ENCODE results near the gene DAPK2. TPM values are rescaled to one million over a fixed set of nuclear protein-coding genes. Genes with fewer than 3 reads are reported as not detected.
"Not testable (repeated sequence)": the region's sequence is repeated elsewhere in the genome, so short reads cannot be mapped to it uniquely, and the experiment has no call there.

DAPK2 gene
- total RNA-seq, 1 donor from 2014 or later = 5.0 TPM

- DNase-seq = not testable (repeated sequence)
Measured at GRCh38 chr15:64053674-64054073, 7.4 kb upstream of the DAPK2 start.

DNA sequence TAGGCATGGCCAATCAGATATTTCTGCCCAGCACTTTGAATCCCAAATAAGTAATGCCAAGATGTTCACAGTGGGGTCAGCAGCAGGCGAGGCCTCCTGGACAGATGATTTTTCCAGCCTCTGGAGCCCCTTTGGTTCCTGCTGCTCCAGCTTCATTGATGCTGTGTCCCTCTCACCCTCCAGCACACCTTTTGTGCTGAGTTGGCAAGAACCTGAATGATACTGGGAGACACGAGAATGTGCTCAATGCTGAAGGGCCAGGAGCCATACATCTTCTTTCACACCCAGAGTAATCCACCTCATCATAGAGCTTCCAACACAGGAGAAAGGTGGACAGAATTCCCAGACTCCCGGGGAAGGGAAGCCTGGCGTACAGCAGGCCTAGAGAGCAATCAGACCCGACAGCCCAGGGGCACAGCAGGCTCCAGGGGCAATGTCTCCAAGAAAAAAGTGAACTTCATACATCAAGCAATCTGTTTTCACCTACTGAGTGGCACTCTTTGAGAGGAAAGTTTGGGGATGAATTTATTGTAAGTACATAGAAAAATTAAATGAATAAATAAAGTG, 6.7 kb upstream of the DAPK2 start:
- no peak for DNase-seq

DNA sequence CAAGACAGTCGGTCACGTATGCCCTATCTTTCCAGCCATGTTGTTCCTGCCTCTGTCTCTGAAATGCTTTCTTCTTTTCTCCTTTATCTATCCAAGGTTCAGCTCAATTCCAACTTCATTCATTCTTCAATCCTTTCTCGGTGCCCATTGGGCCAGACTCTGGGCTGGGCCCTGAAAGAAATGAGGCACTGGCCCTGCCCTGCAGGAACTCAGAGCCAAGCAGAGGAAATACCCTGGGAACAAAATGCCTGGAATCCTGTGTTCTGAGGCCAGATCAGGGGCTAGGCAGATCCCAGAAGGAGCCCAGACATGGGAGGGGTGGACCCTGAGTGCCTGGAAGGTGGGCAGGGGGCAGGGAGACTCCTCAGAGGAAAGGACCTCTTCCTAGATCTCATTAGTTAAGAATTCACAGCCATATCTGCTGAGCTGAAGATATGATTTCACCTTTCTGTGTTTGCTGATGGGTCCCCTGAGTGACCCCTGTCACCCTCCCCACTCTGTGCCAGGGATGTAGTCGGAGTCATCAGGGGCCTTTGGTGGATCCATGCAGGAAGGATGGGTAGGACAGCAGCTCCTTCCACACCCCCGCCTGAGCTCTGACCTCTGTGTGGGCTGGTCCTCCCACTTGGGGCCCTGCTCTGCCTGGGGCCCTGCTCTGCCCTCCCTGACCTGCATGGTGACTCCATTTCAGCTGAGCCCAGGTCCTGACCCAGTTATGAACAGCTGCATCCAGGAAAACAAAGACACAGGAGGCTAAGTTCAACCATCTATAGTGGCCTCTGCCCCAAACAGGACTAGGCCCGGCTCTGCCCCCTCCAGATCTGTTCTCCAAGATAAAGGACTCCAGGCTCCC, 5.3 kb upstream of the DAPK2 start:
- DNase-seq = no peak

- DNase-seq = no peak
Measured at GRCh38 chr15:64051093-64051402, 4.8 kb upstream of the DAPK2 start.

- DNase-seq = no peak
Measured at GRCh38 chr15:64050281-64051092, 4.2 kb upstream of the DAPK2 start.

GRCh38 chr15:64048781-64049460, 2.6 kb upstream of the DAPK2 start:
- no peak for DNase-seq

- DNase-seq = no peak
Measured at GRCh38 chr15:64045774-64046420, 388 bp downstream of the DAPK2 start.

GRCh38 chr15:64045101-64045435, 1.2 kb downstream of the DAPK2 start:
- no peak for DNase-seq

- DNase-seq = no peak
Measured at GRCh38 chr15:64044300-64045100, 1.8 kb downstream of the DAPK2 start.

DNA sequence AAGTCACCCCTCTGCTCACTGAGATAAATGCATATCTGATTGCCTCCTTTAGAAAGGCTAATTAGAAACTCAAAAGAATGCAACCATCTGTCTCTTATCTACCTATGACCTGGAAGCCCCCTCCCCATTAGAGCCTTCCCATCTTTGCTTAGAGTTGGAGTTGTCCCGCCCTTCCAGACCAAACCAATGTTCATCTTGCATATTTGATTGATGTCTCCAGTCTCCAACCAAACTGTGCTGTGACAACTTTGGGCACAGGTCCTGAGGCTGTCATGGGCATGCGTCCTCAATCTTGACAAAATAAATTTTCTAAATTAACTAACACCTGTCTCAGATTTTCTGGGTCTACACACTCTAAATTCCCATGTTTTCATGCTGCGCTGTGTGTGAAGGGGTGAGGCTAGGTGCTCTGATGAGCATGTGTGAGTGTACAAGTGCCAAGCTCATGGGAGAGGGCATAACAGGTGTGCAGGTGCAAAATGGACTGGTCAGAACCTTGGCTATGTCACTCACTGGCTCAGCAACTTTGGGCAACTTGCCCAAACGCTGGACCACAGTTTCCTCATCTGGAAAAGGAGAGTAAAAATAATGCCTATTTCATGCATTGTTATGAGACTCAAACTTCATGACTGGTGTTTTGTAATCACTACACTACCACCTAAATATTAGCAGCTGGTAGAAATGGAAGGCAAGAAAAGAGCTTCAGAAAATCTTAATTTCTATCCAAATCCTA, 7.2 kb downstream of the DAPK2 start:
- DNase-seq = no peak

DNA sequence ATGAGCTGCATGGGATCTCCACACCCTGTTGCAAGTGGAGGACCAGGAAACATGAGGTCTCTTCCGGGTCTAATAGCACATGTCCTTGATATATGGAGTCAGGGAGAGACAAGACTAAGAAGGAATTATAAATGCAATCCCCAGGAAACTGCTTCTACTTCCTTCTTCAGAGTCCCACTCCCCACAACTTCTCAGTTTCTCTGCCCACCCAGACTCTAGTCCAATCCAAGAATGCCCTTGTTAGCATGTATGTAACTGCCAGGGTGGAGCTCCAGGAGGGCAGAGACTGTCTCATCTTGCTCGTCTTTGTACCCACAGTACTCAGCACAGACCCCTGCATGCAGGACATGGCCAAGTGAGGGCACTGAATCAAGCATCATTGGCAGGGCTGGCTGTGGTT, 8.3 kb downstream of the DAPK2 start:
- DNase-seq = no peak

DNA sequence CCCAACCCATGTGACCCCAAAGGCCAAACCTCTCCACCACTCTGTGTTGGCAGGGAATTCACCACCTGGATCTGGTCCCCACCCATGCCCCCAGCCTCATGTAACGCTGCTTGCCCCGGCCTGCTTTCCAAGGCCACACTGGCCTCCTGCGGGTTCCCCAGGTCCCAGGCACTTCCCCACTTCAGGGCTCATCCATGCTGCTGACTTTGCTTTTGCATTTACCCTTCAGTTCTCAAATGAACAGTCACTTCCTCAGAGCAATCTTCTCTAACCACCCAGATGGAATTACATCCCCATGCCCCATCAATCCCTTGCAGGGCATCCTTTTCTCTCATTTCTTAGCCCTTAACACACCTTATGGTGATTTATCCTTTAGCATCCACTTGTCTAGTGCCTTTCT, 9.2 kb downstream of the DAPK2 start:
- DNase-seq = no peak

- DNase-seq = no peak
Measured at GRCh38 chr15:64035525-64035924, 10.8 kb downstream of the DAPK2 start.

GRCh38 chr15:64034519-64034918, 11.8 kb downstream of the DAPK2 start:
- no peak for DNase-seq

DNA sequence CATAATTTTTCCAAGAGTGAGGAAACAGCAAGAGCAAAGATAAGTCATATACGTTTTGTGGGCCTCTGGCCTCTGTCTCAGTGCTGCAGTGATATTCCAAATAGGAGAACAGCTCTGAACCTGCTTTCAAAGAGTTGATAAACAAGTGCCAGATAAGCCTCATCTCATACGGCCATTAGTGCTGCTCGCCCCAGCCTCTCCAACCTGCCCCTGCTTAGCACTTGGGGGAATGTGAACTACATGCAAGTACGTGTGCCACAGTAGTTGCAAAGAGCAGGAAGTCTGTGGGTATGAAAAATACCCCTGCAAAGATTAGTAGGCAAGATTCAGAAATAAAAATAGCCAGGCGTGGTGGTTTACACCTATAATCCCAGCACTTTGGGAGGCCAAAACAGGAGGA, 14.0 kb downstream of the DAPK2 start:
- no peak for DNase-seq

DNA sequence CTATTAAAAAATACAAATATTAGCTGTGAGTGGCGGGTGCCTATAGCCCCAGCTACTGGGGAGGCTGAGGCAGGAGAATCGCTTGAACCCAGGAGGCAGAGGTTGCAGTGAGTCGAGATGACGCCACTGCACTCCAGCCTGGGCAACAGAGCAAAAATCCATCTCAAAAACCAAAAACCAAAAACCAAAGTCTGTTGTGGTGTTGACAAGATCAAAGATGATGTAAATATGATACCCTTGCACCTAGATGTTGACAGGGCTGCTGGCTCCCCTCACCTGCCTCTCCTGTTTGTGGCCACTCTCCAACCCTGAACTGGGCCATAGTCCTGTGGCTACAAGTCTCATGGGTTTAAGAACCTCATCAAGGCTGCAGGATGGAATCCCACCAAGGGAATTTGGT, 16.2 kb downstream of the DAPK2 start:
- no peak for DNase-seq

- no peak for DNase-seq
Measured at GRCh38 chr15:64029633-64030032, 16.7 kb downstream of the DAPK2 start.

GRCh38 chr15:64029110-64029509, 17.2 kb downstream of the DAPK2 start:
- DNase-seq = peak; percentile 58

- DNase-seq = no peak
Measured at GRCh38 chr15:64026591-64026990, 19.7 kb downstream of the DAPK2 start.

- no peak for DNase-seq
Measured at GRCh38 chr15:64024172-64025050, 21.9 kb downstream of the DAPK2 start.

Data from occipital lobe (tissue), 2 donors.